Spleen (tissue), 7 donors: ENCODE data around the gene TAS2R43.

Source experiments
- POLR2A ChIP-seq, 3 donors: fragments of 450-650 bp; IDR thresholded peaks; one replicate each; pipeline ENCODE4 v1.5.1; 2017; ENCODE audit warnings: antibody characterized with exemption in 3 of 3, mild to moderate bottlenecking in 1 of 3
- POLR2AphosphoS5 ChIP-seq, 3 donors: sonication (generic); formaldehyde crosslinking; IDR thresholded peaks; one replicate each; pipeline ENCODE4 v1.5.1; 2017; ENCODE audit warnings: antibody characterized with exemption in 3 of 3
- TF ChIP-seq, protein P1 (sequence below), 11 experiments: fragments of 200-600 bp in 7 of 11; fragments of 450-650 bp in 4 of 11; sonication (generic) in 4 of 11; IDR thresholded peaks in 8 of 11; conservative IDR thresholded peaks in 3 of 11; 1 replicate in 7 of 11; 2 replicates in 4 of 11; pipeline versions ENCODE4 v1.4.0 to v1.8.0; 2016 to 2021; ENCODE audit warnings: antibody characterized with exemption in 11 of 11, inconsistent platforms in 4 of 11, mild to moderate bottlenecking in 1 of 11
- donor health status: DM: no; HTN: no; CAD: no; lungs with moderate emphysema.
- donor health status: DM: no; HTN: no; CAD: no.
- donor health status: DM: no; HTN: no; CAD: no.

DNA sequence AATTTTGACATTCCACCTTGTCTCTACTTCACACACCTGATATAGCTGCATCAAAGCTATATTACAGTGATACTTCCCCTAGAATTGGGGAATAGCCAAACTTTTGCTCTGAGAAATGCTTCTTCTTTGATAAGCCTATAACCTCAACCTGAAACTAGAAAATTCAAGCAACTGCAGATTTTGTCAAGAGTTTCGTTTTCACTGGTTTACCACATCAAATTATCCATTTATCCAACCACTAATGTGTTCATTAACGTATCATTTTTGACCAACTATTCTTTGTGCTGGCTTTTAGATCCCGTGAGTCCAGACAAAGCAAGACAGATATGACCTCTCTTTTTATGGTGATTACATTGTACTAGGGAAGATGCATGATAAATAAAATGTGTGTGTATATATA, 16.5 kb downstream of the TAS2R43 start:
- TF ChIP-seq, protein P1, sequence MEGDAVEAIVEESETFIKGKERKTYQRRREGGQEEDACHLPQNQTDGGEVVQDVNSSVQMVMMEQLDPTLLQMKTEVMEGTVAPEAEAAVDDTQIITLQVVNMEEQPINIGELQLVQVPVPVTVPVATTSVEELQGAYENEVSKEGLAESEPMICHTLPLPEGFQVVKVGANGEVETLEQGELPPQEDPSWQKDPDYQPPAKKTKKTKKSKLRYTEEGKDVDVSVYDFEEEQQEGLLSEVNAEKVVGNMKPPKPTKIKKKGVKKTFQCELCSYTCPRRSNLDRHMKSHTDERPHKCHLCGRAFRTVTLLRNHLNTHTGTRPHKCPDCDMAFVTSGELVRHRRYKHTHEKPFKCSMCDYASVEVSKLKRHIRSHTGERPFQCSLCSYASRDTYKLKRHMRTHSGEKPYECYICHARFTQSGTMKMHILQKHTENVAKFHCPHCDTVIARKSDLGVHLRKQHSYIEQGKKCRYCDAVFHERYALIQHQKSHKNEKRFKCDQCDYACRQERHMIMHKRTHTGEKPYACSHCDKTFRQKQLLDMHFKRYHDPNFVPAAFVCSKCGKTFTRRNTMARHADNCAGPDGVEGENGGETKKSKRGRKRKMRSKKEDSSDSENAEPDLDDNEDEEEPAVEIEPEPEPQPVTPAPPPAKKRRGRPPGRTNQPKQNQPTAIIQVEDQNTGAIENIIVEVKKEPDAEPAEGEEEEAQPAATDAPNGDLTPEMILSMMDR (IDR thresholded peaks at IDR 0.05 in 8 of 11, conservative IDR thresholded peaks at IDR 0.05 in 3 of 11): no peak
- TF ChIP-seq POLR2A (IDR thresholded peaks at IDR 0.05): no peak
- TF ChIP-seq POLR2AphosphoS5 (IDR thresholded peaks at IDR 0.05): no peak
